ENCODE results near the gene RNF32. TPM values are rescaled to one million over a fixed set of nuclear protein-coding genes. Genes with fewer than 3 reads are reported as not detected.
"Not testable (repeated sequence)": the region's sequence is repeated elsewhere in the genome, so short reads cannot be mapped to it uniquely, and the experiment has no call there.

The RNF32 gene
- total RNA-seq, 1 donor from 2014 or later: 0.12 TPM

DNA sequence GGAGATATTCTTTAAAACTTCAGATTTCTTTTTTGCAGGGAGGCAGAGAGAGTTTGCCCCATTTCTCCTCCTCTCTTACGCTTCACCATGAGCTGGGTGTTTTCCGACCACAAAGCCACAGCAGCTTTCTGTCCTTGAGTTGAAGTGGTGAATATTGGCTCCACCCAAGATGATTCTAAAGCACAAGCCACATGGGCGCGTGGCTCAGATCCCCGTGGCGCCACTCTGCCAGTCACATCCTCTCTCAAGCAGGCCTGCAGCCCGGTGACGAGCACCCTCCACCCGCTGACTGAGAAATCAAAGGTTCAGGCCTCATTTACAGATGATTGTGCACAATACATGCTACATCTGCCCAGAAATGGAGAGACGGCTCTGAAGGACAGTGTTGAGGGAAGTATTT is 27.6 kb upstream of the RNF32 start:
- DNase-seq (ENCODE audit: extremely low read depth, low read depth, low spot score): no peak

DNA sequence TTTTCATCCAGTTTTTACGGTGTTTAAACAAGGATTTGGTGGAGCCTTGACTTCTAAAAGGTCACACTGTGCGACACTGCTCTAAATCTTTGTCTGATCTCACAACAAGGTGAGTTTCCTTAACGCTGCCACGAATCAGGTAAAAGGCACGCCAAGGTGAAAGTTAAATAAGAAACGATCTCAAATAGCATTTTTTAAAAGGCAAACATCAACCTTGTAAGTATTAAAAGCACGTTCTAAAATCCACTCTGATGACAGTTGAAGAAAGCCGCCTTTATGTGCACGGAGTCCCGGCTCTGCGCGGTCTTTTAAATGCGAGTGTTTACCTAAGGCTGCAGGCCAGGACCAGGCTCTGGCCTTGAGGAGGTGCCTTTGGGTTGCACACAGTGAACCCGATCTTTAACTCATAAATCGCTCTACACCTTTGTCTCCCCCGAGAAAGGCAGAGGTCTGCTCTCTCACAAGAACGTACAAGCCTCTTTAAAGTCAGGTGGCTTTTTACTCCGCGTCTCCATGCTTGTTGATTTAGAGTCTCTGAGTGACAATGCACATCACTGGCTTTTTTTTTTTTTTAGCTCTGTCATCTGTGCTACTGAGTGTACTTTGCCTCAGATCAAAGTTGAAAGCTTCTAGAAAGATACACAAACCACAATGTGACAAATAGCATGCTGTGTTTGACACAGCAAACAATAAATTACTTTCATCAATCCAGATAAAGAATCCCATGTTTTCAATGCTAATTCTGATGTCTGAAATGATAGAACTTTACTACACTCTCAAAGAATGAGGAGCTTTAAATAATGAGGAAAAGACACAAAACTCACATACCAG is 25.9 kb upstream of the RNF32 start:
- no peak for DNase-seq (ENCODE audit: extremely low read depth, low read depth, low spot score)

DNA sequence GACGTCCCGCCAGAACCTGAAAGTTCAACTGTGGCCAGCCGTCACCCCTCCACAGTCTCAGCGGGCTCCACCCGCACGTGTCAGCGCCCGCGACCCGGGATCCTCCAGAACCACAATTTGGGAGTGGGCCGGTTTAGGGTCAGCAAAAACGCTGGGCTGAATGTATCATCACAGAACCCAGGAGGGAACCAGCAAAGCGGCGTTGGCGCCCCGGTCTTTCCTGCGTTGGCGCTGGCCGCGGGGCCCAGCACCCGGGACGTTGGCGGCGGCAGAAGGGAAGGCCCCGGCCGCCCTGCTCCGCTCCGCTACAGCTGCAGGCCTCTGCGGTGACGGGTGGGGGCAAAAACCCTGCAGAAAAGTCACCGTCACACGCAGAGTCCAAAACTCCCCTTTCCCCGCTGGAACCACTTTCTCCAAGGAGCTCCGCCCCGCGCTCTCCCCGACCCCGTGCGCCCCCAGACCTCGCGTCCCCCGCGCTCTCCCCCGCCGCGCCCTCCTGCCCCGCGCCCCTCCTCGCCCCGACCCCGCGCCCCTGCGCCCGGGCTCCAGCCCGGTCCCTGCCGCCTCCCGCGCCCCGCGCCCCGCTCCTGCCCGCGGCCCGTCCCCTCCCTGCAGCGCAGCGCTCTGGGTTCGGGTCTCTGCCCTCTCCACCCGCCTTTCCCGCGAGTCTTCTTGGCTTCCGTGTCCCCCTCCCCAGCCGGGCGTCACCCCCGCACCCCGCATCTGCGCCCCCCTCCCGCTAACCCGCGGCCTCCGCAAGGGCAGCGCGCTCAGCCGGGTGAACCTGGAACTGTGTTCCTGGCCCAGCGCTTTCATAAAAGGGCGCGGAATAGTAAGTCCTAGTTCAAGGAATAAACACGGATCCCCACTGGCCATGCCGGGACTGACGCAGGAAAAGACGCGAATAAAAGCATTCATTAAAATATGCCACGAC is 24.0 kb upstream of the RNF32 start:
- DNase-seq (ENCODE audit: extremely low read depth, low read depth, low spot score): no peak

DNA sequence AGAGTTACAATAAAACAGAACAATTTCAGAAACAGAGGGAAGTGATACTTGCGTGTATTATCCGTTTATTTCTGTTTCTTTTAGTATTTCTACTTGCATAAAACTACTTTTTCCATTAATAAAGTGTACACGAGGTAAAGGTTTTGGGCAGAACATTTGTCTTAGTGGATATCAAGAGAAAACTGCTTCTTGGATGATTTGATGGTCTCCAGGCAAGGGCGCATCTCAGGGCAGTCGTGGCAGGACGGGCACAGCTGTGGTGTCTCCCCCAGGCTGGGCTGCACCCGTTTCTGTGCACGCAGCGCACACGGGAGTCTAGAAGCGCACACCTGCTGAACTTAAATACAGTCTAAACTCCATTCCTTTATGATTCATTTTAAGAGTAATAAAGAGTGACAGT is 23.4 kb upstream of the RNF32 start:
- DNase-seq (ENCODE audit: extremely low read depth, low read depth, low spot score): no peak

DNA sequence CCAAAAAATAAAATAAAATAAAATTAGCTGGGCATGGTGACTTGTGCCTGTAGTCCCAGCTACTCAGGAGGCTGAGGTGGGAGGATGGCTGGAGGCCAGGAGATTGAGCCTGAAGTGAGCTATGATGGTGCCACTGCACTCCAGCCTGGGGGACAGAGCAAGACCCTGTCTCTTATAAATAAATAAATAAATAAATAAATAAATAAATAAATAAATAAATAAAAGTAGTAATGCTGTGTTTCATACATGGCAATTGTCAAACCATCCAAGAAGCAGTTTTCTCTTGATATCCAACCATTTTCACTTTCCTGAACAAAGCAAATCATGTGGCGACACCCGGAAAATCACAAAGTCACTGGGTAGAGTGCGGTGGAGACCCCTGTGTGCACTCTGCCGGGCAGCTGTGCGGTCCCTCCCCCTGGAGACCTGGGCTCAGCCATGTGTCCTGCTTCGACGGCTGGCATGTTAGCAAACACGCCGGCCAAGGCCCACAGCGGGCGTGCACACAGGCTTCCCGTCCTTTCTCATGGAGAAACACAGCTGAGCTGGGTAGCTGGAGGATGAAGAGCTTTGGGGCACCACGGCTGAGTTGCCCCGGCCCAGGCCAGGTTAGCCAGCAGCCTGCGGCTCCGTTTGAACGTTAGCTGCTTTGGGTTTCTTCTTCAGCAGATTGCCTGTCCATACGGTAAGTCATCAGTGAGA is 22.3 kb upstream of the RNF32 start:
- no peak for DNase-seq (ENCODE audit: extremely low read depth, low read depth, low spot score)

DNA sequence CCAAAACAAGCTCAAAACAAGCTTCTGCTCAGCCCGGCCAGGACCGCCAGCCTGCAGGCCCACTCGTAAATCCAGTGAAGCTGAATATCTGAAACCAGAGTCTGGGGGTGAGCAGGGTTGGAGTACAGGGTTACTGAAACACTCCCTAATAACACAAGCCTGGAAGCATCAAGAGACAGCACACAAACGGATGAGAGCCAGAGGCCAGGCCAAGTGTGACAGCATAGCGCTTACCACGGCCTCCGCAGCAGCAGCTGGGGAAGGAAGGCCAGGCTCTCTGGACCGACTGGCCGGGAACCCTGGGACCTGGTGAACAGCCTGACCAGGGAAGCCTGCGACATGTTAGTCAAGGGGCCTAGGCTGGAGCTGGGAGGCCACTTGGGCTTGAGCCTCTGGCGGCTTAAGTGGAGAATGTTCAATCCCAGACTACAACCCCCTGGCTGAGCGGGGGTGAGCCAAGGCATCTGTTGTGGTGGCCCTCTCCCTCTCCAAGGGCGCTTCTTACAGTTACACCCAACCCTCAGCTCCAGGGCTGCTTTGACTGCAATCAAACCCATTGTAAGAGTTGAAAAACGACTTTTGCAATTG is 21.7 kb upstream of the RNF32 start:
- no peak for DNase-seq (ENCODE audit: extremely low read depth, low read depth, low spot score)

DNA sequence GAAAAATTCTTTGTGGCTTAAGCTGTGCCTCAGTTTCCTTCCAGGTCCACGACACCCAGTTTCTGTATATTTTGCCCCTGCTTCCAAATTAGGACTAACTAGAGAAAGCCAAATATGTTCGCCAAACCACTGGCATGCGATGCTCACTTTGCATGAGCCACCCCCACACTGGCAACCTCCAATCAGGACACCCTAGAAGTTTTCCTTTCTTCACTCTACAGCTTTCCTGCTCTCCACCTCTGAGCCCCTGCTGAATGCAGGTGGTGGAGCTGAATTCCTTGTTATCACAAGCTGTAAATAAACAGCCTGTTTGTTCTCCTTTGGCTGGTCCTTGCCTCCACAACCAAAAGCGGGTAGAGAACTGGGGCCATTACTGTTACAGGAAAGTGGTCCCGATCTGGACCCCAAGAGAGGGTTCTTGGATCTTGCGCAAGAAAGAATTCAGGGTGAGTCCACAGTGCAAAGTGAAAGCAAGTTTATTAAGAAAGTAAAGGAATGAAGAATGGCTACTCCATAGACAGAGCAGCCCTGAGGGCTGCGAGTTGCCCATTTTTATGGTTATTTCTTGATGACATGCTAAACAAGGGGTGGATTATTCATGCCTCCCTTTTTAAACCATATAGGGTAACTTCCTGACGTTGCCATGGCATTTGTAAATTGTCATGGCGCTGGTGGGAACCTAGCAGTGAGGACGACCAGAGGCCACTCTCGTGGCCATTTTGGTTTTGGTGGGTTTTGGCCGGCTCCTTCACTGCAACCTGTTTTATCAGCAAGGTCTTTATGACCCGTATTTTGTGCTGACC is 20.9 kb upstream of the RNF32 start:
- not testable (repeated sequence) for DNase-seq (ENCODE audit: extremely low read depth, low read depth, low spot score)

DNA sequence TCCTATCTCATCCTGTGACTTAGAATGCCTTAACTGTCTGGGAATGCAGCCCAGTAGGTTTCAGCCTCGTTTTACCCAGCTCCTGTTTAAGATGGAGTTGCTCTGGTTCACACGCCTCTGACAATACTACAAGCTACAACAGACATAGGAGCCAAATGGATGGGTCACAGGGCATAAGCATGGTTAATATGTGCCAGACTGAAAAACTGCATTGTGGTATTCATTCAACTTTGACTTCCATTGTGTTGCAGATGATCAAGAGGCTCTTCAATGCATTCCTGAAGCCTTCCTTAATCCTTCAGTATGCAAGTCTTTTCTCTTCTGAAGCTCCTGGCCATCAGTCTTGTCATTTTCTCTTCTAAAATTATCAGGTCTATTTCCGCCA is 20.3 kb upstream of the RNF32 start:
- DNase-seq (ENCODE audit: extremely low read depth, low read depth, low spot score): no peak

DNA sequence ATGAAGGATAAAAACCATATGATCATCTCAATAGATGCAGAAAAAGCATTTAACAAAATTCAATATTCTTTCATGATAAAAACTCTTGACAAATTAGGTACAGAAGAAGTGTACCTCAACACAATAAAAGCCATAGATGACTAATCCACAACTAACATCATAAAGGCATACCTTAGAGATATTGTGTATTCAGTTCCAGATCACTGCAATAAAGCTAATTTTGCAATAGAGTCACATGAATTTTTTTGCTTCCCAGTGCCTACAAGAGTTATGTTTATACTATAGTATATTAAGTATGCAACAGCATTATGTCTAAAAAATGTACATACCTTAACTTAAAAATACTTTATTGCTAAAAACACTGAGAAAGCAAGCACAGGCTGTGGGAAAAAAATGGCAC is 18.9 kb upstream of the RNF32 start:
- no peak for DNase-seq (ENCODE audit: extremely low read depth, low read depth, low spot score)

DNA sequence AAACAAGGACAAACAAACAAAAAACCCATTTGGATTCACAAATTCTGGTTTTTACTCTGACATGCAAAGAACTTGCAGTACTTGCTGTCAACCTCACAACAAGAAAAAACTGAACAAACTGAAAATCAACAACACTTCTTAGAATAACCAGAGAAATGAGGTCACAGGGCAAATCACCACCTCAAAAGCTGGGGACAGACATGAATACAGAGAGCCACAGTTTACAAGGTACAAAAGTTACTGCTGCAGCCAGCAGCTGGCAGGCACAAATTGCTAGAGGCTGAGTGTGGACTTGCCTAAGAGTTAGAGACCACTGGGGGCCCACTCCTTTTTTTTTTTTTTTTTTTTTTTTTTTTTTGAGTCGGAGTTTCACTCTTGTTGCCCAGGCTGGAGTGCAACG is 15.0 kb upstream of the RNF32 start:
- DNase-seq (ENCODE audit: extremely low read depth, low read depth, low spot score): no peak

DNA sequence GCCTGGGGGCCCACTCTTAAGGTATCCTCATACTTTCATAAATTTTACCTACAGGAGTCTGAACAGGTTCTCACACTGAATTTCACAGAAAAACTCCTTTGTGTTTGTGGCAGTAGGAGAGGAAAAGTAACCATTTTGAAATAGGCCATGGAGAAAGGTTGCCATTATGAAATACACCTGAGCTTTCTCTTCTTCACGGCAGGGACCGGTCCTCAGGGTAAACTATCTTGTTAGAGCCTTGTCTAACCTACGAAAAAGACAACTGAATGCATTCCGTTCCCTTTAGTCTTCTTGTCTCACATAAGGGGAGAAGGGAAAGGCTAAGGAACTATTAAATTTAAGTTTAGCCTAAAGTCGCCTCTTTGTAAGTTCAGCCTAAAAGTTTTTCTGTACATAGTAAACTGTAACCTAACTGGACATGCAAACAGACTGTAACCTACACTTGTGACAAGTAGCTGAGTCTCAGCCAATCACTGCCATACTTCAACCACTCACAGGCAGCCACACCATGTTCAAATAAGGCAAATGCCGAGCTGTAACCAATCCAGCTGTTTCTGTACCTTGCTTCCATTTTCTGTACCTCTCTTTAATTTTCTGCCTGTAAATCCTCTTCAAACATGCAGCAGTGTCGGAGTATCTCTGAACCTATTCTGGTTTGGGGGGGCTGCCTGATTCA is 14.2 kb upstream of the RNF32 start:
- DNase-seq (ENCODE audit: extremely low read depth, low read depth, low spot score): no peak

DNA sequence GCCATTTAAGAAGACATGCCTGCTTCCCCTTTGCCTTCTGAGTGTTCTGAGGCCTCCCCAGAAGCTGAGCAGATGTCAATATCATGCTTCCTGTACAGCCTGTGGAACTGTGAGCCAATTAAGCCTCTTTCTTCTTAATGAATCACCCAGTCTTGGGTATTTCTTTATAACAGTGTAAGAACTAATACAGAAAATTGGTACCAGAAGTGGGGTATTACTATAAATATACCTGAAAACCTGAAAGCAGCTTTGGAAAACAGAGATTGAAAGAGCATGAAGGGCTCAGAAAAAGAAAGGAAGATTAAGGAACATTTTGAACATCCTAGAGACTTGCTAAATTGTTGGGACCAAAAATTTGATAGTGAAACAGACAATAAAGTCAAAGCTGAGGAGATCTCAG is 12.0 kb upstream of the RNF32 start:
- no peak for DNase-seq (ENCODE audit: extremely low read depth, low read depth, low spot score)

DNA sequence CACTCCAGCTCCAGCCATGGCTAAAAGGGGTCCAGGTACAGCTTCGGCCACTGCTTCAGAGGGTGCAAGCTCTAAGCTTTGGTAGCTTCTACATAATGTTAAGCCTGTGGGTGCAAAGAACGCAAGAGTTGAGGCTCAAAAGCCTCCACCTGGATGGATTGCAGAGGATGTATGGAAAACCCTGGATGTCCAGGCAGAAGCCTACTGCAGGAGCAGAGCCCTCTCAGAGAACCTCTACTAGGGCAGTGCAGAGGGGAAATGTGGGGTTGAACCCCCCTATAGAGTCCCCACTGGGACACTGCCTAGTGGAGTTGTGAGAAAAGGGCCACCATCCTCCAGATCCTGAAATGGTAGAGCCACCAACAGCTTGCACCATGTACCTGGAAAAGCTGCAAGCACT is 10.7 kb upstream of the RNF32 start:
- DNase-seq (ENCODE audit: extremely low read depth, low read depth, low spot score): no peak

DNA sequence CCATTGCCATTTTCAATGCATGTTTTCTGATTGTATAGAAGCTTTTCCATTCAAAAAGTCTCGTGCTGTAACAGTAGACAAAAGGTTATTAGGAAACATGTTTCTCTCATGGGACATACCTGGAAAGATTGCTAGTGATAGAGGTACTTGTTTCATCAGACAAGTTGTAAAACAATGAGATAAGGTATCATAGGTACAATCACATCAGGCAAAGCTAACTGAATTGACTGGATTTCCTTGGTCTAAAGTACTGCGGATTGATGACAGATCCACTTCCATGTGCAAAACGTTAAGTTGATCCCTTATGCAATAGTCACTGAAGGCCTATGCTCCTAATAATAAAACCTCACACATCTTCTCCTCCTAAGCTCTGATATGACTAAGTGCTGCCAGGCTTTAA is 6.5 kb upstream of the RNF32 start:
- DNase-seq (ENCODE audit: extremely low read depth, low read depth, low spot score): no peak

DNA sequence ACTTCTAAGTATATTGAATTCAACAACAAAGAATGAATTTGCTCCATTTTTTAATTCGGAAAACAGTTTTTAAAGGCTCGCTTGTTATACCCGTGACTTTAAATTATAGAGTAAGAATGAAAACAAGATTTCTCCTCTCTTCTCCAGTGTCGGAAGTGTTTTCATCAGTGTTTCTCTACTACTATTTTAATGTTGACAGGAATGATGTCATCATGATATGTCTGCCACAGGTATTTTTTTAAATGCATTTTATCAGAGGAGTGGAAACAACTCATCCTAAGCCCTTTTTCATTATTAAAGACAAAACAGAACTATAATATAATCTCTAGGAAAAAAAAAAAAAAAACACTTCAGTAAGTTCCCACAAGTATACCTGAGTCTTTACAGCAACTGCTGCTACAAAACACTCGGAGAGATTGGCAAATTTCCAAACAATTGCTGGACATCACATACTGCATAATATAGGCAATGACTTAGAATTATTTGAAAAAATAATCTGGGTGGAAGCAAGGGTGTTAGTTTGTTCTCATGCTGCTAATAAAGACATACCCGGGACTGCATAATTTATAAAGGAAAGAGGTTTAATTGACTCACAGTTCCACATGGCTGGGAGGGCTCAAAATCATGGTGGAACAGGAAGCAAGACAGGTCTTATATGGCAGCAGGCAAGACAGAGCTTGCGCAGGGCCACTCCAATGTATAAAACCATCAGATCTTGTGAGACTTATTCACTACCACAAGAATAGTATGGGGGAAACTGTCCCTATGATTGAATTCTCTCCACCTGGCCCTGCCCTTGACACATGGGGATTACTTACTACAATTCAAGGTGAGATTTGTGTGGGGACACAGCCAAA is 4.8 kb upstream of the RNF32 start:
- DNase-seq (ENCODE audit: extremely low read depth, low read depth, low spot score): no peak

DNA sequence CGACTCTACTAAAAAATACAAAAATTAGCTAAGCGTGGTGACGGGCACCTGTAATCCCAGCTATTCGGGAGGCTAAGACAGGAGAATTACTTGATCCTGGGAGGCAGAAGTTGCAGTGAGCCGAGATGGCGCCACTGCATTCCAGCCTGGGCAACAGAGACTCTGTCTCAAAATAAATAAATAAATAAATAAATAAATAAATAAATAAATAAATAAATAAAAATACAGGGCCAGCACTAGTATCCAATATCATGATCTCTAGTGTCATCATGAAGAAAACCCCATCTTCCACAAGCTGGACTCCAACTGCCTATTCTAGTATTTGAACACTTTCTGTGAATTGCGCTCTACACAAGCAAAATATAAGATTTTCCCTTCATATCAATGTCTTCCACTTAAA is 3.5 kb upstream of the RNF32 start:
- not testable (repeated sequence) for DNase-seq (ENCODE audit: extremely low read depth, low read depth, low spot score)

DNA sequence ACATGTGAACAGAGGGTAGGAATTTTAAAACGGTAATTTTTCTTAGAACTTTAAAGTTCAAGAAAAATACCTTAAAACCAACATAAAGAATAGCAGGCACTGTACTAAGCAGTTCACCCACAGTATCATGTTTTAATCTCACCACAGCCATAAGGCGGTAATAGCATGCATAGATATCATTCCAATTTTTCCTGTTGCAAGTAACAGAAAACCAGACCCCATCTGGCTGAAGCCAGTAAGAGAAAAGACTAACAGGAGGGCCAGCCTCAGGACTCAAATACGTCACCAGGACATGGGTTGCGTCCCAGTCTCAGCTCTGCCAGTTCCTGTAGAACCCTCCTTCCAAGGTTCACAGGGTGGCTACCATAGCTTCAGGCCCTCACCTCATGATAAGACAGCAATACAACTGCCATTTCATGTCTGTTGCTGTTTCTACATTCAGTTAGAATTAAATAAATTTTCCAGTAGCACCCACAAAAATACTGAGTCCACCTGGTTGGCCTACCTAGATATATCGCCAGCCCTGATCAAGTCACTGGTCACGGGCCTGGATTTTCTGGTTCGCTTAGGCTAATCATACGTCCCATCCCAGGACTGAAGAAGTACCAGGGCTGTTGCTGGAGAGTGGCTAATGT is 2.0 kb upstream of the RNF32 start:
- DNase-seq (ENCODE audit: extremely low read depth, low read depth, low spot score): no peak

All from glomerular endothelial cell (primary cell).